ENCODE measurements around the gene FHIT. TPM values are rescaled to one million over a fixed set of nuclear protein-coding genes. Genes with fewer than 3 reads are reported as not detected.

FHIT gene
- total RNA-seq, 4 donors from 2014 or later: 3.2 to 10.9 (median 6.4) TPM

- DNase-seq (ENCODE audit: low spot score): no peak
- no peak for ATAC-seq (ENCODE audit: low FRiP score)
- no peak for TF ChIP-seq CTCF (IDR thresholded peaks at IDR 0.05)
Observed at GRCh38 chr3:60980342-60980692, 270.9 kb downstream of the FHIT start.

GRCh38 chr3:60979461-60980341 lies 271.6 kb downstream of the FHIT start:
- DNase-seq (ENCODE audit: low spot score): no peak
- ATAC-seq (ENCODE audit: low FRiP score): no peak
- no peak for TF ChIP-seq CTCF (IDR thresholded peaks at IDR 0.05)

- DNase-seq (ENCODE audit: low spot score) (no peak), ATAC-seq (ENCODE audit: low FRiP score) (no peak)
- TF ChIP-seq CTCF (IDR thresholded peaks at IDR 0.05): no peak
Observed at GRCh38 chr3:60973321-60973720, 277.9 kb downstream of the FHIT start.

GRCh38 chr3:60972599-60972998 lies 278.7 kb downstream of the FHIT start:
- no peak for ATAC-seq (ENCODE audit: low FRiP score)
- TF ChIP-seq CTCF (IDR thresholded peaks at IDR 0.05): no peak
- no peak for DNase-seq (ENCODE audit: low spot score)

GRCh38 chr3:60970850-60971249 lies 280.4 kb downstream of the FHIT start:
- ATAC-seq (ENCODE audit: low FRiP score): no peak
- TF ChIP-seq CTCF (IDR thresholded peaks at IDR 0.05): no peak
- no peak for DNase-seq (ENCODE audit: low spot score)

GRCh38 chr3:60967141-60967540 lies 284.1 kb downstream of the FHIT start:
- TF ChIP-seq CTCF (IDR thresholded peaks at IDR 0.05): no peak
- ATAC-seq (ENCODE audit: low FRiP score) (no peak), DNase-seq (ENCODE audit: low spot score) (no peak)

- DNase-seq (ENCODE audit: low spot score) (no peak), ATAC-seq (ENCODE audit: low FRiP score) (no peak)
- no peak for TF ChIP-seq CTCF (IDR thresholded peaks at IDR 0.05)
Observed at GRCh38 chr3:60957541-60957940, 293.7 kb downstream of the FHIT start.

Measured in omental fat pad (tissue), 4 donors.